ENCODE data around the gene C17orf67. TPM values are rescaled to one million over a fixed set of nuclear protein-coding genes. Genes with fewer than 3 reads are reported as not detected.

C17orf67 gene
- total RNA-seq, 3 donors from 2014 or later, result 0.48 to 2.3 (median 2.0) TPM

DNA sequence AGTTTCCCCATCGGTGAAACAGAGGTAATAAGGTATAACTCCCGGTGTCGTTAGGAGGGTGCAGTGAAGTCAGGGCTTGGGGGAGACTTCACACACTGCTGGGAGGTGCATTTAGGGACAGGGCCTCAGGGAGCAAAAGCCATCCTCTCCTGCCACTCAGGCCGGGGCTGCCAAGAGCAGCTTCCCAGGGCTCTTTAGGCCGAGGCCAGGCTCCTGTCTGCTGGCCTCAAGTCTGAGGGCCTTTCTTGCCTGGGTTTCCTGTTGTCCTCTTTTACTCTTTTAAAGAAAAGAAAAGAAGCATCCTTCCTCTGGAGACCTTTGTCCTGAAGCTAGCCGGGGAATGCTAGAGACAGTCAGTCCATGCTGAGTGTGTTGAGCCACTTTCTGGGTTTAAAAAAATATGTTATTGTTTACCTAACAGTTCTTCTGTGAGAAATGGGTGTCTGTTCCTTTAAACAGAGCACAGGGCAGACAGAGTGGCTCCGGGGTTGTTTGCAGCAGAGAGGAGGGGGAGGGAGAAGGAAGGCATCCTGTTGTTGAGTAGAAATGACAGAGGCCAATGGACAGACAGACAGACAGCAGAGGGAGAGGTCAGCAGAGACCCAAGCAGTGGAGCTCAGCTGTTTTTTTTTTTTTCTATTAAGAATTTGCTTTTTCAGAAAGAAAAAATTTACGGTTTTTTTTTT, 79.1 kb downstream of the C17orf67 start:
- Histone ChIP-seq H3K27me3 (no peaks in the 10 kb centered on the region), H3K27ac (no peak overlapping the region), H3K4me3 (no peak overlapping the region), H3K4me1 (no peaks in the 10 kb centered on the region), H3K9me3 (no peaks in the 10 kb centered on the region), H3K36me3 (no peaks in the 10 kb centered on the region)
- TF ChIP-seq POLR2A (IDR thresholded peaks at IDR 0.05) (no peak), POLR2AphosphoS5 (IDR thresholded peaks at IDR 0.05) (no peak)
- TF ChIP-seq, protein P1, sequence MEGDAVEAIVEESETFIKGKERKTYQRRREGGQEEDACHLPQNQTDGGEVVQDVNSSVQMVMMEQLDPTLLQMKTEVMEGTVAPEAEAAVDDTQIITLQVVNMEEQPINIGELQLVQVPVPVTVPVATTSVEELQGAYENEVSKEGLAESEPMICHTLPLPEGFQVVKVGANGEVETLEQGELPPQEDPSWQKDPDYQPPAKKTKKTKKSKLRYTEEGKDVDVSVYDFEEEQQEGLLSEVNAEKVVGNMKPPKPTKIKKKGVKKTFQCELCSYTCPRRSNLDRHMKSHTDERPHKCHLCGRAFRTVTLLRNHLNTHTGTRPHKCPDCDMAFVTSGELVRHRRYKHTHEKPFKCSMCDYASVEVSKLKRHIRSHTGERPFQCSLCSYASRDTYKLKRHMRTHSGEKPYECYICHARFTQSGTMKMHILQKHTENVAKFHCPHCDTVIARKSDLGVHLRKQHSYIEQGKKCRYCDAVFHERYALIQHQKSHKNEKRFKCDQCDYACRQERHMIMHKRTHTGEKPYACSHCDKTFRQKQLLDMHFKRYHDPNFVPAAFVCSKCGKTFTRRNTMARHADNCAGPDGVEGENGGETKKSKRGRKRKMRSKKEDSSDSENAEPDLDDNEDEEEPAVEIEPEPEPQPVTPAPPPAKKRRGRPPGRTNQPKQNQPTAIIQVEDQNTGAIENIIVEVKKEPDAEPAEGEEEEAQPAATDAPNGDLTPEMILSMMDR (IDR thresholded peaks at IDR 0.05), result no peak
- intact Hi-C loops (cut with DNase I; ENCODE audit: low total_unique reads), result no loop called here
- DNase-seq (ENCODE audit: low spot score in 2 of 2), result no peak

DNA sequence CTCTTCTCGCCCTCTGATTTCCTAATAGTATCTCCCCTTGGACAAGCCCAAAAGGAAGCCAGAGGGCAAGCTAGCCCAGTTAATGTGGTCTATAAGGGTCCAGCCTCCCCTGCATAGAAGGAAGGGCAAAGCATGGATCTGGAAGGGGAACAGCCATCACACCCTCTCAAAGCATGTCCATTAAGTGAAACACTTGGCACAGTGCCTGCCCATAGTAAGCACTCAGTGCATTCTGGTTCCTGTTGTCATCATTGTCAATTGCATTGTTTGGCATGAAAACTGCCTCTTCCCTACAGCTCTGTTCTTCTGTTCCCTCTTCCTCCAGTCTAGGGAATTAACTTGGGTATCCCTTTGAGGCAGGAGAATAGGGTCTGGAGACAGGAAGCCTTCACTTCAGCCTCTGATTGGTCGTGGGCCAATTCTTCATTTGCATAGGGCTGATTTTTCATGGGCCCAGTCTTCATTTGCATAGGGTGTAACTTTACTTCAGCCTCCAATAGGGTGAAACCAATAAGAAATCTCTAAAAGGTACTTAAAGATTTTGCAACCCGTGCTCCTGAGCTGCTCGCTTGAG, 81.4 kb downstream of the C17orf67 start:
- no peak for DNase-seq (ENCODE audit: low spot score in 2 of 2)
- Histone ChIP-seq H3K36me3 (no peaks in the 10 kb centered on the region), H3K9me3 (no peaks in the 10 kb centered on the region), H3K4me3 (no peak overlapping the region), H3K27me3 (no peaks in the 10 kb centered on the region), H3K27ac (no peak overlapping the region), H3K4me1 (no peaks in the 10 kb centered on the region)
- TF ChIP-seq POLR2A (IDR thresholded peaks at IDR 0.05), result no peak
- TF ChIP-seq, protein P1 (IDR thresholded peaks at IDR 0.05), result no peak
- no peak for TF ChIP-seq POLR2AphosphoS5 (IDR thresholded peaks at IDR 0.05)
- intact Hi-C loops (cut with DNase I; ENCODE audit: low total_unique reads), result no loop called here

DNA sequence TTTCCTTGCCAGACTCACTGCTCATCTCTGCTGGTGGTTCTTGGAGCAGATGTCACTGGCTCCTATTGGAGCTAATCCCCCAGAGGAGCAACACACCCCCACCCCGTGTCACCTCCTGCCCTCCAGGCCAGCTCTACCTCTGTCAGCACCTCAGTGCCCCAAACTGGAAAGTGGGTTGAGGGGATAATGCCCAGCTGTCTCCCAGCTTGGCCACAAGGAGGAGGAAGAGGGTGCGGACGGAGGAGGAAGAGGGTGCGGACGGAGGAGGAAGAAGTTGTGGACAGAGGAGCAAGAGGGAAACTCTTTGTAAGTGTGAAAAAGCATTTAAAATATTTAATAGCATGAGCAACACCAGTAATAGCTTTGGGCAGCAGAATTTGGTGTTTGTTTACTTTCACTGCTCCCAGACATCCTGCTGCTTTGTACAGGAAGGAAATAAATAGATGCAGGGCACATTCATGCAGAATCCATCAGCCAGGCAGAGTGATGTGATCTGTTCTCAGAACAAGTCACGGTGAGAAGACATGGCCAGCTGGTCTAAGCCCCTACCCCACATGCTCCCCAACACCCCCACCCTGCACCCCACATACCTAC, 82.5 kb downstream of the C17orf67 start:
- no peaks in the 10 kb centered on the region for H3K9me3 ChIP-seq
- no peaks in the 10 kb centered on the region for H3K4me1 ChIP-seq
- no peaks in the 10 kb centered on the region for H3K27me3 ChIP-seq
- DNase-seq (ENCODE audit: low spot score in 2 of 2), result no peak
- H3K27ac ChIP-seq, result no peak overlapping the region
- TF ChIP-seq, protein P1 (IDR thresholded peaks at IDR 0.05), result no peak
- no peak for TF ChIP-seq POLR2A (IDR thresholded peaks at IDR 0.05)
- TF ChIP-seq POLR2AphosphoS5 (IDR thresholded peaks at IDR 0.05), result no peak
- intact Hi-C loops (cut with DNase I; ENCODE audit: low total_unique reads), result no loop called here
- no peaks in the 10 kb centered on the region for H3K36me3 ChIP-seq
- H3K4me3 ChIP-seq, result no peak overlapping the region

DNA sequence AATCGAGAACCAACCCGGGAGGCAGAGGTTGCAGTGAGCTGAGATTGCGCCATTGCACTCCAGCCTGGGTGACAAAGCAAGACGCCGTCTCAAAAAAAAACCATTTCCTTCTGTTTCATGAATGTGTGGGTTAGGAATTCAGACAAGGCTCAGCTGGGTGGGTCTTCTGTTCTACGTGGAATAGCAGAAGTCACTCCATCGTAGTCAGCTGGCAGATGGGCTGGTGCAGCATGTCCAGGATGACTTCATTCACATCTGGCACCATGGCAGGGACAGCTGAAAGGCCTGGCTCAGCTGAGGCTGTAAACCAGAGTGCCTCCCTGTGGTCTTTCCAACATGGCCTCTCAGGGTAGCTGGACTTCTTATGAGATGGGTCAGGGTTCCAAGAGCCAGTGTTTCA, 89.0 kb downstream of the C17orf67 start:
- TF ChIP-seq, protein P1 (IDR thresholded peaks at IDR 0.05), result no peak
- TF ChIP-seq POLR2AphosphoS5 (IDR thresholded peaks at IDR 0.05) (no peak), POLR2A (IDR thresholded peaks at IDR 0.05) (no peak)
- no peak overlapping the region for H3K27ac ChIP-seq
- H3K4me1 ChIP-seq, result no peaks in the 10 kb centered on the region
- no peak overlapping the region for H3K4me3 ChIP-seq
- intact Hi-C loops (cut with DNase I; ENCODE audit: low total_unique reads), result no loop called here
- no peaks in the 10 kb centered on the region for H3K36me3 ChIP-seq
- DNase-seq (ENCODE audit: low spot score in 2 of 2), result no peak
- H3K27me3 ChIP-seq, result no peaks in the 10 kb centered on the region
- no peaks in the 10 kb centered on the region for H3K9me3 ChIP-seq

DNA sequence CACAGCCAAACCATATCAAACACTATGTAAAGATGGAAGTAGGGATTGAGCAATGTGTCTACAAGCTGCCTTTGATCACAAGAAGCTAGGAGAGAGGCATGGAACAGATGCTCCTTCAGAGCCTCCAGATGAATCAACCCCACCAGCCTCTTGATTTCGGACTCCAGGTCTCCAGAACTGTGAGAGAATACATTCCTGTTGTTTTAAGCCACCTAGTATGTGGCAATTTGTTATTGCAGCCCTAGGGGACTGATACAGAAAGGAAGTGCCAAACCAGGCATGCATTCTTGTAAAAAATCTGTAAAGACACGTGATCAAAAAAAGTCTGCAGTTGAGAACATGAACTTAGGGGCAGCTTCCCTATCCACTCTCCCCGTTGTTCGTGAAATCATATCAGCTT, 91.1 kb downstream of the C17orf67 start:
- DNase-seq (ENCODE audit: low spot score in 2 of 2), result no peak
- Histone ChIP-seq H3K27ac (no peak overlapping the region), H3K9me3 (no peaks in the 10 kb centered on the region), H3K27me3 (no peaks in the 10 kb centered on the region), H3K4me1 (peaks cover 0 to 3% of the 10 kb centered on the region in 2 donors), H3K4me3 (no peak overlapping the region), H3K36me3 (no peaks in the 10 kb centered on the region)
- TF ChIP-seq, protein P1 (IDR thresholded peaks at IDR 0.05), result no peak
- TF ChIP-seq POLR2A (IDR thresholded peaks at IDR 0.05), result no peak
- TF ChIP-seq POLR2AphosphoS5 (IDR thresholded peaks at IDR 0.05), result no peak
- intact Hi-C loops (cut with DNase I; ENCODE audit: low total_unique reads), result no loop called here
